Endothelial cell of umbilical vein (primary cell): ENCODE measurements around the gene RPIA. TPM values are rescaled to one million over a fixed set of nuclear protein-coding genes. Genes with fewer than 3 reads are reported as not detected.

Experiments used
- BruUV-seq: library from RNA; stranded (reverse); fragments of 400-500 nt; replicated peaks from 2 replicates; lab custom pipeline; 2021; lab: Mats Ljungman, UMichigan
- CTCF ChIA-PET: fragments of 300-600, 350-600 bp; sonication (Branson Sonifier 250); formaldehyde crosslinking; loops from one replicate; lab custom pipeline; 2021; ENCODE audit warnings: antibody characterized with exemption, inconsistent platforms; lab: Charles Lee
- POLR2A ChIA-PET: fragments of 300-600, 350-600 bp; sonication (Branson Sonifier 250); formaldehyde crosslinking; loops from one replicate; lab custom pipeline; 2021; ENCODE audit warnings: antibody characterized with exemption, inconsistent platforms; lab: Charles Lee
- DNase-seq: peaks from one replicate; pipeline ENCODE4 v3.0.0-alpha.2; 2011; ENCODE audit warnings: low read depth, low spot score
- FAIRE-seq: peaks from 2 replicates; lab custom pipeline; 2011; peaks lifted over from hg19 to GRCh38; lab: Jason Lieb, UNC
- H2AFZ ChIP-seq: 2 replicates; pipeline ENCODE4 v1.6.0; 2012; ENCODE audit warnings: low read depth, low read length, control low read depth, inconsistent platforms
- H3K27ac ChIP-seq: 2 replicates; pipeline ENCODE4 v1.5.1; 2011; ENCODE audit warnings: low read depth, mild to moderate bottlenecking, control low read depth, low read length, moderate library complexity; ENCODE audit not compliant: insufficient read depth
- H3K27me3 ChIP-seq, 2 experiments: 2 replicates each; pipeline versions ENCODE4 v1.6.0 to v1.6.1; 2011; ENCODE audit warnings: low read length in 2 of 2, mixed read lengths in 1 of 2; ENCODE audit not compliant: control insufficient read depth in 2 of 2, insufficient read depth in 2 of 2
- H3K36me3 ChIP-seq, 2 experiments: 2 replicates in 1 of 2; 3 replicates in 1 of 2; pipeline ENCODE4 v1.5.1; 2011; ENCODE audit warnings: low read length in 2 of 2, mild to moderate bottlenecking in 1 of 2, moderate library complexity in 1 of 2; ENCODE audit not compliant: control insufficient read depth in 2 of 2, insufficient read depth in 2 of 2; ENCODE audit errors: extremely low read depth in 1 of 2
- H3K4me1 ChIP-seq: 3 replicates; pipeline ENCODE4 v1.5.1; 2011; ENCODE audit warnings: mild to moderate bottlenecking, low read length; ENCODE audit not compliant: control insufficient read depth, insufficient read depth; ENCODE audit errors: extremely low read depth
- H3K4me2 ChIP-seq: 2 replicates; pipeline ENCODE4 v1.6.1; 2011; ENCODE audit warnings: low read length, control low read depth, mixed read lengths; ENCODE audit not compliant: insufficient read depth
- H3K4me3 ChIP-seq, 3 experiments: fragments of 200-600 bp in 1 of 3; sonication (generic), shearing (Covaris generic) in 1 of 3; replicated peaks in 1 of 3; 2 replicates each; pipeline ENCODE4 v1.5.1; 2011 to 2016; ENCODE audit warnings: control low read depth in 3 of 3, low read length in 3 of 3, mild to moderate bottlenecking in 2 of 3, inconsistent platforms in 1 of 3, low read depth in 1 of 3, moderate library complexity in 1 of 3; ENCODE audit not compliant: insufficient read depth in 1 of 3
- H3K79me2 ChIP-seq: 2 replicates; pipeline ENCODE4 v1.6.0; 2012; ENCODE audit warnings: low read length, inconsistent platforms; ENCODE audit not compliant: control insufficient read depth, insufficient read depth
- H3K9ac ChIP-seq: replicated peaks from 2 replicates; pipeline ENCODE3; 2011; ENCODE audit warnings: low read length, control low read depth; ENCODE audit not compliant: insufficient read depth; ENCODE audit errors: extremely low read depth
- H3K9me1 ChIP-seq: replicated peaks from 3 replicates; pipeline ENCODE4 v1.6.0; 2011; ENCODE audit warnings: mild to moderate bottlenecking, low read length; ENCODE audit not compliant: control insufficient read depth, insufficient read depth; ENCODE audit errors: extremely low read depth
- H3K9me3 ChIP-seq: replicated peaks from 2 replicates; pipeline ENCODE4 v1.5.1; 2012; ENCODE audit warnings: low read length, inconsistent platforms; ENCODE audit not compliant: control insufficient read depth, insufficient read depth
- H4K20me1 ChIP-seq: replicated peaks from 2 replicates; pipeline ENCODE3; 2011; ENCODE audit warnings: mild to moderate bottlenecking, low read length; ENCODE audit not compliant: control insufficient read depth, insufficient read depth; ENCODE audit errors: extremely low read depth
- CTCF ChIP-seq, 2 donors: IDR thresholded peaks; 1 replicate in 1 of 2; 2 replicates in 1 of 2; pipeline ENCODE4 v1.5.1; 2011; ENCODE audit warnings: low read length in 2 of 2, mild to moderate bottlenecking in 2 of 2, moderate library complexity in 2 of 2, control low read depth in 1 of 2, inconsistent platforms in 1 of 2, low read depth in 1 of 2; ENCODE audit not compliant: insufficient read depth in 1 of 2; ENCODE audit errors: extremely low read depth in 1 of 2
- EZH2 ChIP-seq: IDR thresholded peaks from 2 replicates; pipeline ENCODE4 v1.6.1; 2012; ENCODE audit warnings: borderline replicate concordance, low read depth, mild to moderate bottlenecking, moderate library complexity, low read length, inconsistent platforms; ENCODE audit not compliant: severe bottlenecking
- FOS ChIP-seq: IDR thresholded peaks from 2 replicates; pipeline ENCODE4 v1.6.1; 2011; ENCODE audit warnings: mild to moderate bottlenecking, low read length, moderate library complexity, borderline replicate concordance; ENCODE audit not compliant: insufficient read depth
- GATA2 ChIP-seq: IDR thresholded peaks from 2 replicates; pipeline ENCODE4 v1.7.0; 2011; ENCODE audit warnings: low read depth, mild to moderate bottlenecking, moderate library complexity, mixed read lengths, low read length; ENCODE audit not compliant: insufficient read length, insufficient read depth
- JUN ChIP-seq: IDR thresholded peaks from 2 replicates; pipeline ENCODE4 v1.6.1; 2011; ENCODE audit warnings: borderline replicate concordance, low read depth; ENCODE audit not compliant: insufficient read length, insufficient read depth
- MAX ChIP-seq: IDR thresholded peaks from 2 replicates; pipeline ENCODE4 v1.6.1; 2011; ENCODE audit not compliant: insufficient read depth, insufficient read length
- MYC ChIP-seq: IDR thresholded peaks from one replicate; pipeline ENCODE4 v1.6.1; 2011; ENCODE audit warnings: mild to moderate bottlenecking, low read depth, low read length
- POLR2A ChIP-seq: IDR thresholded peaks from 2 replicates; pipeline ENCODE4 v1.6.1; 2012; ENCODE audit warnings: low read depth, mild to moderate bottlenecking, control low read depth, low read length
- POLR2AphosphoS5 ChIP-seq: IDR thresholded peaks from 2 replicates; pipeline ENCODE4 v1.6.1; 2012; ENCODE audit warnings: low read depth, mild to moderate bottlenecking, control low read depth, low read length, moderate library complexity; ENCODE audit not compliant: insufficient read depth
- dilution Hi-C: fragments of 300-500 bp; cut with MboI; formaldehyde crosslinking; loops from one replicate; pipeline ENCODE4 v1.15.0; 2019; ENCODE audit warnings: low sequenced_read_pairs; ENCODE audit not compliant: extremely low pct_ligation_motif_present
- intact Hi-C: fragments of 100-400 bp; cut with micrococcal nuclease; formaldehyde crosslinking; loops from one replicate; pipeline ENCODE4 v1.10.0; 2022
- polyA plus RNA-seq, 4 experiments: library from polyadenylated mRNA; depleted of rRNA in 3 of 4; stranded (reverse) in 3 of 4; unstranded in 1 of 4; fragments of >200 nt; gene quantifications; 2 replicates each; pipeline versions ENCODE4 v1.2.1 to v1.2.3, GENCODE V29; 2011 to 2012; ENCODE audit warnings: missing spikeins in 1 of 4
- total RNA-seq: library from RNA; stranded (reverse); gene quantifications from 2 replicates; pipeline ENCODE4 v1.2.3, GENCODE V29; 2021

The RPIA gene
- total and polyA plus RNA-seq, 2 donors (not counting 3 experiments of a cell fraction or from before 2014, with no cell fraction given): 15.7 to 30.3 TPM

- H3K4me3 ChIP-seq: no peak overlapping the region
- no peak for FAIRE-seq
- DNase-seq: no peak
- no peaks in the 10 kb centered on the region for H3K9me1 ChIP-seq
- dilution Hi-C loops (no loop called here), intact Hi-C loops (no loop called here)
- H3K27me3 ChIP-seq: no peaks in the 10 kb centered on the region
- no peak overlapping the region for H3K4me2 ChIP-seq
- no peaks in the 10 kb centered on the region for H3K9me3 ChIP-seq
- no peak overlapping the region for H3K27ac ChIP-seq
- peaks cover 12% of the 10 kb centered on the region for H3K4me1 ChIP-seq
- TF ChIP-seq CTCF (IDR thresholded peaks at IDR 0.05; ENCODE audit: extremely low read depth in 1 of 2, insufficient read depth in 1 of 2, low read depth in 1 of 2, low read length in 2 of 2) (no peak), EZH2 (no peak), POLR2A (no peak), MAX (no peak), MYC (no peak), FOS (no peak), POLR2AphosphoS5 (no peak), JUN (no peak), GATA2 (no peak)
- no peak overlapping the region for H3K9ac ChIP-seq
- no TSS peak for BruUV-seq
- ChIA-PET CTCF (interaction anchor here (2.2 kb wide), 1 partner anchor 12 kb away, joined by 9 read pairs; no protein-coding TSS in a partner anchor), POLR2A (no interaction called here)
- H4K20me1 ChIP-seq: no peaks in the 10 kb centered on the region
- peaks cover 7% of the 10 kb centered on the region for H3K79me2 ChIP-seq
- no peak overlapping the region for H2AFZ ChIP-seq
- H3K36me3 ChIP-seq: no peaks in the 10 kb centered on the region
Measured at GRCh38 chr2:88724643-88725332, 33.3 kb downstream of the RPIA start.
